Stimulated activated CD4-positive, alpha-beta T cell treated with anti-CD3 and anti-CD28 coated beads, Interleukin-15, amount 100 ng/mL, for 1 hour (primary cell): ENCODE data around the gene OGA.

Experiments
- DNase-seq, 2 donors: peaks; one replicate each; pipeline ENCODE4 v3.0.0-alpha.2; 2020; ENCODE audit warnings: low read depth in 1 of 2, low spot score in 1 of 2

The OGA gene

GRCh38 chr10:101818119-101818871 lies at the start of gene OGA:
Gene OGA (minus strand): TSS chr10:101818444. CDS start chr10:101818022, 422 bp downstream.
- peak; percentile 92 to 95 for DNase-seq

GRCh38 chr10:101867931-101868330 lies 49.7 kb upstream of the OGA start:
- no peak for DNase-seq

GRCh38 chr10:101859530-101859929 lies 41.3 kb upstream of the OGA start:
- DNase-seq = no peak

GRCh38 chr10:101858723-101859500 lies 40.7 kb upstream of the OGA start:
- no peak for DNase-seq

- no peak for DNase-seq
These were observed 39.7 kb upstream of the OGA start for GRCh38 chr10:101857802-101858476.

- DNase-seq = no peak
These were observed 38.4 kb upstream of the OGA start for GRCh38 chr10:101856626-101857025.

GRCh38 chr10:101851411-101852116 lies 33.3 kb upstream of the OGA start:
- no peak for DNase-seq

GRCh38 chr10:101850749-101851148 lies 32.5 kb upstream of the OGA start:
- DNase-seq = no peak

- DNase-seq = no peak
These were observed 30.7 kb upstream of the OGA start for GRCh38 chr10:101848894-101849351.

- no peak for DNase-seq
These were observed 30.2 kb upstream of the OGA start for GRCh38 chr10:101848408-101848807.

- DNase-seq = no peak
These were observed 27.6 kb upstream of the OGA start for GRCh38 chr10:101845893-101846292.

GRCh38 chr10:101843032-101844021 lies 25.1 kb upstream of the OGA start, which contains the start of gene KCNIP2:
Gene KCNIP2 (minus strand): TSS chr10:101843800. CDS start chr10:101843568, 232 bp downstream.
- peak in 1 of 2 donors; percentile 49 for DNase-seq

GRCh38 chr10:101841826-101842225 lies 23.6 kb upstream of the OGA start:
- no peak for DNase-seq

- peak; percentile 59 to 63 for DNase-seq
These were observed 22.7 kb upstream of the OGA start for GRCh38 chr10:101840741-101841453.

GRCh38 chr10:101840102-101840684 lies 21.9 kb upstream of the OGA start:
- DNase-seq = no peak

- DNase-seq = peak in 1 of 2 donors; percentile 42
These were observed 21.3 kb upstream of the OGA start for GRCh38 chr10:101839416-101840063.

- DNase-seq = no peak
These were observed 20.8 kb upstream of the OGA start for GRCh38 chr10:101839002-101839401.

- no peak for DNase-seq
These were observed 20.2 kb upstream of the OGA start for GRCh38 chr10:101838416-101838970.
